PC-9 (cell line): Measurements from ENCODE around the gene TNF. TPM values are rescaled to one million over a fixed set of nuclear protein-coding genes. Genes with fewer than 3 reads are reported as not detected.

Experiments
- BruUV-seq: library from RNA; stranded (reverse); fragments of 400-500 nt; replicated peaks from 2 replicates; lab custom pipeline; 2021; lab: Mats Ljungman, UMichigan
- CTCF ChIA-PET: fragments of 300-600 bp; sonication (Branson Sonifier 250); formaldehyde crosslinking; loops from one replicate; lab custom pipeline; 2022; ENCODE audit warnings: antibody characterized with exemption; lab: Charles Lee
- POLR2A ChIA-PET: fragments of 300-600 bp; sonication (Branson Sonifier 250); formaldehyde crosslinking; loops from one replicate; lab custom pipeline; 2022; ENCODE audit warnings: antibody characterized with exemption; ENCODE audit not compliant: unreplicated experiment; lab: Charles Lee
- DNase-seq, 2 experiments: peaks; one replicate each; pipeline versions ENCODE4 v3.0.0 to v3.0.0-alpha.2; 2015 to 2022; ENCODE audit warnings: mixed read lengths in 1 of 2
- H2AFZ ChIP-seq: fragments of 200-600 bp; sonication (generic); 2 replicates; pipeline ENCODE4 v1.8.1; 2017; ENCODE audit warnings: antibody characterized with exemption
- H3F3A ChIP-seq: fragments of 200-600 bp; sonication (generic); 2 replicates; pipeline ENCODE4 v1.8.1; 2017; ENCODE audit warnings: antibody characterized with exemption, mild to moderate bottlenecking, low read depth; ENCODE audit not compliant: insufficient read depth
- H3K27ac ChIP-seq: fragments of 200-600 bp; sonication (generic); 2 replicates; pipeline ENCODE4 v1.6.1; 2016; ENCODE audit warnings: mixed run types
- H3K27me3 ChIP-seq: fragments of 200-600 bp; sonication (generic); 2 replicates; pipeline ENCODE4 v1.6.1; 2016; ENCODE audit warnings: low read depth, mixed run types; ENCODE audit not compliant: insufficient read depth
- H3K36me3 ChIP-seq: fragments of 200-600 bp; sonication (generic); 2 replicates; pipeline ENCODE4 v1.6.1; 2016; ENCODE audit warnings: low read depth, mixed run types
- H3K4me1 ChIP-seq: fragments of 200-600 bp; sonication (generic); replicated peaks from 2 replicates; pipeline ENCODE4 v1.6.1; 2016; ENCODE audit warnings: mixed run types; ENCODE audit not compliant: insufficient read depth
- H3K4me2 ChIP-seq: fragments of 200-600 bp; sonication (generic); 2 replicates; pipeline ENCODE4 v1.6.1; 2017; ENCODE audit warnings: mixed run types
- H3K4me3 ChIP-seq: fragments of 200-600 bp; sonication (generic); 2 replicates; pipeline ENCODE4 v1.6.1; 2016; ENCODE audit warnings: mixed run types
- H3K79me2 ChIP-seq: fragments of 200-600 bp; sonication (generic); 2 replicates; pipeline ENCODE4 v1.6.1; 2017; ENCODE audit warnings: low read depth, mixed run types
- H3K9me2 ChIP-seq: fragments of 200-600 bp; sonication (generic); 2 replicates; pipeline ENCODE4 v1.8.1; 2017; ENCODE audit warnings: mild to moderate bottlenecking; ENCODE audit not compliant: insufficient read depth
- H3K9me3 ChIP-seq: fragments of 200-600 bp; sonication (generic); 2 replicates; pipeline ENCODE4 v1.8.1; 2016; ENCODE audit warnings: low read depth; ENCODE audit not compliant: insufficient read depth
- H4K20me1 ChIP-seq: fragments of 200-600 bp; sonication (generic); 2 replicates; pipeline ENCODE4 v1.8.1; 2017; ENCODE audit not compliant: insufficient read depth
- EZH2 ChIP-seq: fragments of 200-600 bp; sonication (generic); IDR thresholded peaks from 2 replicates; pipeline ENCODE4 v1.8.0; 2017; ENCODE audit warnings: antibody characterized with exemption, low read depth
- intact Hi-C: fragments of 100-400 bp; cut with micrococcal nuclease; formaldehyde crosslinking; loops from one replicate; pipeline ENCODE4 v1.10.0; 2022; ENCODE audit not compliant: unreplicated experiment
- total RNA-seq: library from RNA; stranded (reverse); gene quantifications from 2 replicates; pipeline ENCODE4 v1.2.3, GENCODE V29; 2021
- TF ChIP-seq, protein P1 (sequence below): fragments of 200-600 bp; sonication (generic); conservative IDR thresholded peaks from 2 replicates; pipeline ENCODE4 v1.6.1; 2017; ENCODE audit warnings: mixed run types, antibody characterized with exemption, mild to moderate bottlenecking, moderate library complexity

Gene TNF
- total RNA-seq, 1 experiment from 2014 or later = not detected

DNA sequence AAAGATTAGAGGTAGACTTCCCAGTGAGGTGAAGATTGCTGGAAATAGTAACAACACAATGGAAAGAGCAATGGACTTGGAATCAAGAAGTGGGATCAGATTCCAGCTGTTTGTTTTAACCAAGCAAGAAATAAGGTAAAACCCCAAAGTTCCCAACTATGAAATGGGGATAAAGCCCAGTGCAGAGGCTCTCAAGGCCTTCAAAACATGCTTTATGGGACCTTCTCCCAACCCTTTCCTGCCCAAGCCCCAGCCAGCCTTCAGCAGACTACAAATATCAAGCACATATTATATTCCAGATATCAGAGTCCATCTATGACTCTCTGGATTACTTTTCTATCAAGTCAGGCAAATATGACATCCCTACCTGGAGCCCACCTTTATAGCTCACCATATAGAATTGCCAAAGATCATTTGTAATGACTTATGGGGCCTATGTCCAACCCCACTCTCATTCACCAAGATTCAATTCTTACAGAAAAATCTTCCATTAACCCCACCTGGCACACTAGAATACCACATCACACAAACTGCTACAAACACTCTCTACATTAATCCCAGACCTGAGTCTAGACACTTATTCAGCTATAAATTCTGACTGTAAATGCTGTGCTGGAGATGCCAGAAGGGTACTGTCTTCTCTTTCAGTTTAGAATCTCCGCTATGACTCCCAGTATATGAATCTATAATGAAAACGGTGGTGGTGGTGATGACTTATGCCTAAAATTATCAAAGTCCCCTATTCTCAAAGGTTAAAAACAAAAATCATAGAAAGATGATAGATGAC is 39.6 kb upstream of the TNF start:
- POLR2A ChIA-PET = no interaction called here
- no peak overlapping the region for H3K27ac ChIP-seq

DNA sequence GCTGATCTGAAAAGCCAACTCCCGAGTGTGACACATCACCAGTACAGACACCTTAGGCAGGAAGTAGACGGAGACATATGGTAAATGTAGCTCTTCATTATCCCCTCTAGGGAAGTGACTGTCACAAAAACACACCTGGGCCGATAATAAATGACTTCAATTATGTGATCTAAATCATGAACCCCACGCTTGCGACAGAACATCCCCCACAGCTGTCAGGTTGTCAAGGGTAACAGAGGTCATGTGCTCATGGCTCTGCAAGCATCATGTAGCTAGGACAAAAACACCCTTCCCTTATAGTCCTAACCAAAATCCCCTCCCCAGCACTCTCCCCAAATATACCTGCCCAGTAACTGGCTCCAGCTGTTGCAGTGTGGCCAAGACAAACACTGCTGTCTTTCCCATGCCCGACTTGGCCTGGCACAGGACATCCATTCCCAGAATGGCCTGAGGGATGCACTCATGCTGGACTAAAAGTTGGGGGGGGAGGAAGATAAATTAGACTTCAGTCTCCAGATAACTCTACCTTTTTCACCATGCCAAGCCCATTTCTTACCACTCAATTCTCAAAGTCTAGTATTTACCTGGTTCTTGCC is 36.5 kb upstream of the TNF start:
- H3K4me1 ChIP-seq = peaks cover 29% of the 10 kb centered on the region
- peaks cover 76% of the 10 kb centered on the region for H3K79me2 ChIP-seq
- TF ChIP-seq EZH2 = no peak
- TF ChIP-seq, protein P1, sequence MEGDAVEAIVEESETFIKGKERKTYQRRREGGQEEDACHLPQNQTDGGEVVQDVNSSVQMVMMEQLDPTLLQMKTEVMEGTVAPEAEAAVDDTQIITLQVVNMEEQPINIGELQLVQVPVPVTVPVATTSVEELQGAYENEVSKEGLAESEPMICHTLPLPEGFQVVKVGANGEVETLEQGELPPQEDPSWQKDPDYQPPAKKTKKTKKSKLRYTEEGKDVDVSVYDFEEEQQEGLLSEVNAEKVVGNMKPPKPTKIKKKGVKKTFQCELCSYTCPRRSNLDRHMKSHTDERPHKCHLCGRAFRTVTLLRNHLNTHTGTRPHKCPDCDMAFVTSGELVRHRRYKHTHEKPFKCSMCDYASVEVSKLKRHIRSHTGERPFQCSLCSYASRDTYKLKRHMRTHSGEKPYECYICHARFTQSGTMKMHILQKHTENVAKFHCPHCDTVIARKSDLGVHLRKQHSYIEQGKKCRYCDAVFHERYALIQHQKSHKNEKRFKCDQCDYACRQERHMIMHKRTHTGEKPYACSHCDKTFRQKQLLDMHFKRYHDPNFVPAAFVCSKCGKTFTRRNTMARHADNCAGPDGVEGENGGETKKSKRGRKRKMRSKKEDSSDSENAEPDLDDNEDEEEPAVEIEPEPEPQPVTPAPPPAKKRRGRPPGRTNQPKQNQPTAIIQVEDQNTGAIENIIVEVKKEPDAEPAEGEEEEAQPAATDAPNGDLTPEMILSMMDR = no peak
- ChIA-PET CTCF (no interaction called here), POLR2A (no interaction called here)
- intact Hi-C loops = no loop called here
- DNase-seq = no peak
- H3K4me2 ChIP-seq = peak overlapping the region; percentile 76
- H3K36me3 ChIP-seq = peaks cover 51% of the 10 kb centered on the region
- peaks cover 61% of the 10 kb centered on the region; the same call in 1 of the 2 replicates for H3F3A ChIP-seq
- no peaks in the 10 kb centered on the region for H3K27me3 ChIP-seq
- H3K4me3 ChIP-seq = peak overlapping the region; percentile 75; the same call in 1 of the 2 replicates
- H4K20me1 ChIP-seq = peaks cover 70% of the 10 kb centered on the region
- no peak overlapping the region for H3K27ac ChIP-seq
- BruUV-seq = no TSS peak
- no peaks in the 10 kb centered on the region for H3K9me2 ChIP-seq
- H3K9me3 ChIP-seq = no peaks in the 10 kb centered on the region
- no peak overlapping the region for H2AFZ ChIP-seq

More for the DNA sequence above, 39.6 kb upstream of the TNF start:
- H2AFZ ChIP-seq = no peak overlapping the region
- H3K4me1 ChIP-seq = peaks cover 21% of the 10 kb centered on the region
- peaks cover 69% of the 10 kb centered on the region for H3F3A ChIP-seq
- H3K79me2 ChIP-seq = peaks cover 58% of the 10 kb centered on the region
- no peak overlapping the region for H3K4me2 ChIP-seq
- no peaks in the 10 kb centered on the region for H3K9me3 ChIP-seq
- no peaks in the 10 kb centered on the region for H3K9me2 ChIP-seq
- BruUV-seq = no TSS peak
- intact Hi-C loops = no loop called here
- H3K36me3 ChIP-seq = peaks cover 77% of the 10 kb centered on the region
- H3K27me3 ChIP-seq = no peaks in the 10 kb centered on the region
- TF ChIP-seq, protein P1 = no peak
- TF ChIP-seq EZH2 = no peak
- no peak for DNase-seq
- peaks cover 95% of the 10 kb centered on the region for H4K20me1 ChIP-seq
- H3K4me3 ChIP-seq = no peak overlapping the region
- CTCF ChIA-PET = no interaction called here

DNA sequence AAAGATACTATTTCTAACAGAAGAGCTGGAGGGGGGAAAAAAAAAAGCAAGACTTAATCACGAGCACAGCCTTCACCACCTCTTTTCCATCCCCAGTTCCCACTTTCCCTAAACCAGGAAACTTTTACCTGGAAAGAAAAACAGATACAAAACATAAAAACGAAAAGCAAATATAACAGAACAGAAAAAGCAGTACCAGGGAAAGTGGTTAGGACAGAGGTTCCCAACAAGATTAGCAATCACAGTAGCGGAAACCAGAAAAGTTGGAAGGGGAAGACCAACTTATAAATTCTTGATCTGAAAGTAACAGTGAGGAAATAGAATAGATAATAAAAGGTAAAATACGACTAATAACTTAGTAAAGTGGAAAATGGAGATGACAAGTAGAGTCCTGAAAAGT is 34.7 kb upstream of the TNF start:
- no peak for TF ChIP-seq EZH2
- TF ChIP-seq, protein P1 = no peak
- H4K20me1 ChIP-seq = peaks cover 56% of the 10 kb centered on the region
- H3K4me2 ChIP-seq = peak overlapping the region; percentile 76
- peak overlapping the region; percentile 95 for H3K27ac ChIP-seq
- POLR2A ChIA-PET = interaction anchor here (0.6 to 0.7 kb wide), 4 partner anchors 9 to 139 kb away, joined by 4 to 5 read pairs (median 4); no protein-coding TSS in a partner anchor
- BruUV-seq = no TSS peak
- peaks cover 29% of the 10 kb centered on the region for H3K4me1 ChIP-seq
- no peak for DNase-seq
- H3K36me3 ChIP-seq = peaks cover 41% of the 10 kb centered on the region
- no peaks in the 10 kb centered on the region for H3K9me3 ChIP-seq
- CTCF ChIA-PET = no interaction called here
- intact Hi-C loops = loop anchor here (1.0 to 10.0 kb wide), 4 partner anchors 42 to 654 kb away; partner anchors contain the start of genes CLIC1, GPSM3, HSPA1B and MICB
- no peaks in the 10 kb centered on the region for H3K27me3 ChIP-seq
- no peaks in the 10 kb centered on the region for H3K9me2 ChIP-seq
- peaks cover 45% of the 10 kb centered on the region; the same call in 1 of the 2 replicates for H3F3A ChIP-seq
- H3K4me3 ChIP-seq = peak overlapping the region; percentile 75
- no peak overlapping the region for H2AFZ ChIP-seq
- H3K79me2 ChIP-seq = peaks cover 70% of the 10 kb centered on the region
